Stimulated activated CD8-positive, alpha-beta memory T cell treated with anti-CD3 and anti-CD28 coated beads, Interleukin-7, amount 100 ng/mL, for 1 hour (primary cell): ENCODE results near the gene GSG1L.

Experiments
- DNase-seq, 2 donors: peaks; one replicate each; pipeline ENCODE4 v3.0.0-alpha.2; 2020; ENCODE audit warnings: low read depth in 2 of 2

The GSG1L gene

GRCh38 chr16:28019218-28019617 lies 44.3 kb downstream of the GSG1L start:
- no peak for DNase-seq

DNA sequence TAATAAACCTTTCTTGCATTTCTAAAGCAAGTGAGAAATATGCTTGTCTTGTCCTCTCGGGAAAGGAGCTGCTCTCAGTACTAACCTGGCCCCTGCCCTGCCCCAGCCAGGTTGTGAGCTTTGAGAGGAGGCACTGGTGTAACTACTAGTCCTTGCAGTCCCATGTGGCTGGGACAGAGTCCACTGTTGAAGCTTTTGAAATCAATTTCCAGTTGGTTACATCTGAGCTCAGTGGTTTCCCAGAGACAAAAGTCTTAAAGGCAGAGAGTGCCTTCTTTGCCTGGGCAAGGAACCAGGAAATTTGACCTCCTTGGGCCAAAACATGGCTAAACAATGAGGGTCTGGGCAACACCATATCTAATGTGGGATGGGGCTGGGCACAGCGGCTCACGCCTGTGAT lies 48.7 kb downstream of the GSG1L start:
- no peak for DNase-seq

DNA sequence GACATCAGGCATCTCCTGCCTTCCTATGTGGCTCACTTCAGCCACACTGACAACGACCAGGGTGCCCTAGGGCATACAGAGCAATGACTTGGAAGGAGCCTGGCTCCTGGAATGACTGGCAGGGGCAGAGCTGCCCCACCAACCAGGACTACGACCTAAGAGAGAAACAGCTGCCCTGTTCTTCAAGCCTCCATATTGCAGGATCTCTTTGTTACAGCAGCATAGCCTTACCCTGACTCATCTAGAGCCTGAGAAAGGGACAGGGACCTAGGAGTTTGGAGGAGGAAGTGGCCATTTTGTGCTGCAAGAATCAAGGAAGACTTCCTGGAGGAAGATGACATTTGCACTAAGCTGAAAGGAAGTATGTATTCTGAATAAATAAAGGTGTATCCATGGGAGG lies 49.6 kb downstream of the GSG1L start:
- no peak for DNase-seq

DNA sequence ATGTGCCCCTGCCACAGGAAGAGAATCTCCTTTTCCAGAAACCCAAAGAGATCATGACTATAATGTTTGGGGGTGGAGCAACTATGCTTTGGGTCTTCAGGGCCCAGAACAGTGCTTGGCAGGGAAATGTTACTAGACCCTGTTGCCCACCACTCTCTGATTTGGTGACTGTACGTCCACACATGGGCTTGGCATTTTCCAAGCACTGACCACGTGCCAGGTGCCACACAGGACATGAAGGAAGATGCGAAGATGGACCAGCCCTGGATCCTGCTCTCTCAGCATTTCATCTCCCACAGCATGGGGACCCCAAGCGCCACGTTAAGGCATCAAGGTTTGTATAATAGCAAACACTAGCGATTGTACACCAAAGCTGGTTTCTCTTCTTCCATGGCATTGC lies 50.1 kb downstream of the GSG1L start:
- DNase-seq: no peak

- no peak for DNase-seq
Observed at GRCh38 chr16:28011971-28012445, 51.5 kb downstream of the GSG1L start.

DNA sequence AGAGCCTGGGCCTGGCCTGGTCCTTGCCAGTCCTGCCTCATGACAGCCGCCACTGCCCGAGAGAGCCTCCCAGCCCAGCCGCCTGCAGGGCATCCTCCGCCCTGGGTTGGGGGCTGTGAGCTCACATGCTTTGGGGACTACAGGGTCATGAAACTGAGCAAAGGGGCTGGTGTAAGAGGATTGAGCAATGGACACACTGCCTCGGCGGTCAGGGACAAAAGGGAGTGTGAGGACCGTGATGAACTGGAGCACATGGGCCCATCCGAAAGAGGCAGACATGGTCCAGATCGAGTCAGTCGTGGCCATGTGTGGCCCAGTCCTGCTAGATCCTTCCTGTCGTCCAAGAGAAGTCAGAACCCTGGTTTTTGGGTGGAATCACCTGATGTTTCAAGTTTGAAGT lies 52.3 kb downstream of the GSG1L start:
- no peak for DNase-seq

- DNase-seq: no peak
Observed at GRCh38 chr16:28010671-28011070, 52.8 kb downstream of the GSG1L start.

- DNase-seq: no peak
Observed at GRCh38 chr16:28009586-28010373, 53.7 kb downstream of the GSG1L start.

DNA sequence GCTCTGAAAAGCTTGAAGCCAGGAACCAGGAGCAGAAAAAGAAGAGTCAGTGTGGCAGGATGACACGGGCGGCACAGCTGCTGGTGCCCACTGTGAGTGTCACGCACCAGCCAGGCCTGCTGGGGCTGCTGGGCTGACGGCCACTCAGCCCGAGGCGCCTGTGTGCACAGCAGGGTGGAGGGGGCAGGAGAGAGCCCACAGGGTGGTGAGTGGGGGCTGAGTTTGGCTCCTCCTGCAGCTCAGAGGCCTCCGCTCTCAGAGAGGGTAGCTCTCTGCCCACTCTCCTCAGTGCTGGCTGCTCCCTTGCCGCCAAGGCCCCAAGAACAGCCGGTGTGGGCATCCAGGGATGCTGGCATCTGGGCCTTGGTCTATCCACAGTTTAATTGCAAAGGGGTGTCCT lies 59.6 kb downstream of the GSG1L start:
- no peak for DNase-seq

DNA sequence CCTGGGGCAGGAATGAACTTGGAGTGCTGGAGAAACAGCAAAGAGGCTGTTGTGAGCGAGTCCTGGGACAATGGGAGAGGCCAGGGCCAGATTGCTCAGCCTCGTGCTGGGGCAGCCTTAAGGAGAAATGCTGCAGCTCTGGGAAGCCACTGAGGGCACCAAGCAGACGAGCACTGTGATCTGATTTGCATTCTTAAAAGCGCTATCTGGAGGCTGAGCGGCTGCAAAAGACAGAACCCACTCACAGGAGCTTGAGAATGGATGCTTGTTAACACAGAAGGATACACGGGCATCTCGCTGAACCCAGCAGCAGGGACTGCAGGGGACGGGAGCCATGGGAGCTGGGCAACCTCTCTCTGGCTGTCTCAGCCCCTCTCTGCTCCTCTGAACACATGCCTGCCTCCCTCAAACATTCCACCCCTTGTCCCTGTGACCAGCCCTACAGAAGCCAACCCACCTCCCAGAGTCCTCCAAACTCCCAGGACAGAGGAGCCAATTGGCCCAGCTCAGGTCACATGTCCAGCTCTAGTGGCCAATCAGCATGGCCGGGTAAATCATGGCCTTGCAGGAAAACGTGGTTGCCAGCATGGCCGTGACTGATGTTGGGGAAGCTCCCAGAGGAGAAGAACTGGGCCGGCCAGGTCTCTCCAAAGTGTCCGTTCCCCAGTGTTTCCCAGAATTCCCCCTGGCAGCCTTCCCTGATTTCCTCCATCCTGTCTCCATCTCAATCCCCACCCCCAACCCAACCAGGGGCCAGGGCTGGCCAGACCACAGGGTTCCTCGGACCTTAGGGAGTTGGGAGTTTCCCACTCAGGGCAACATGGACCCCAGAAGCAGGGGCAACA lies 60.3 kb downstream of the GSG1L start:
- DNase-seq: no peak

- no peak for DNase-seq
Observed at GRCh38 chr16:28001642-28002041, 61.9 kb downstream of the GSG1L start.

GRCh38 chr16:28001184-28001583 lies 62.3 kb downstream of the GSG1L start:
- DNase-seq: no peak

DNA sequence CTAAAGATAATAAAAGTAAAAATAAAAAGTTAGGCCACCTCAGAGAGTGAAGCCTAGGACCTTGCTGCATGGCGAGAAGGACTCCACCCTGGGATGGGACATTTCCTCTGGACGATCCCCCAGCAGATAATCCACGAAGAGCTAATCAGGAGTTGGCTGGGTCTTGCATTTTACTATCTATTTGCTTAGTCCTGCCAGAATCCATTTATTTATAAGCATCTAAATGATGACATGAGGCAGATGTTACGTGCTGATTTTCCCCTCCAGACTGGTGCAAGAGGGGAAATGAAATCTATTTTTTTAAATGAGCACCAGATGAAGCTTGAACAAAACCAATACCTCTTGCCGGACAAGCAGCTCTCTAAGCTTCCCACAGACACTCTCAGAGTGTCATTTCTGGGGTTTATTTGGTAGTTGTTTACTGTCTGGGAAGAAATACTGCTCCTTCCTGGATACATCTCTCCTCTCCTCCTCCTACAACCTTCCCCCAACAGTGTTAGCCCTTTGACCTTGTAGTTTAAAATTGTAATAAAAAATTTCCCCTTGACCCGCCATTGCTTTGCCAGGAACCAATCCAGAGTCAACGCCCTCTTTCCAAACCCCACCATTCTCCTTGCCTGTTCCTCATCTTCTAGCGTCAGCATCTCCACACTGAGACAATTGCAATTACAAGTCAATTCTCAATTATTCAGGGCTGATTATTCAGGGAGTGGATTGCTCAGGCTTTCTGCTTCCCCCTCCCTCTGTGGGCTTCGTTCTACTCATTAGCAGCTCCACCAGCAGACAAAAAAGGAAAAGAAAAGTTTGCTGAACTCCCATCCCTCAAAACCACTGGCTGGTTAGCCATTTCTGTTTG lies 63.0 kb downstream of the GSG1L start:
- no peak for DNase-seq

- DNase-seq: no peak
Observed at GRCh38 chr16:27999687-28000086, 63.8 kb downstream of the GSG1L start.

- DNase-seq: no peak
Observed at GRCh38 chr16:27995378-27995777, 68.1 kb downstream of the GSG1L start.

GRCh38 chr16:27994686-27995085 lies 68.8 kb downstream of the GSG1L start:
- no peak for DNase-seq

GRCh38 chr16:27993587-27993986 lies 69.9 kb downstream of the GSG1L start:
- DNase-seq: no peak

GRCh38 chr16:27991876-27992275 lies 71.6 kb downstream of the GSG1L start:
- no peak for DNase-seq

DNA sequence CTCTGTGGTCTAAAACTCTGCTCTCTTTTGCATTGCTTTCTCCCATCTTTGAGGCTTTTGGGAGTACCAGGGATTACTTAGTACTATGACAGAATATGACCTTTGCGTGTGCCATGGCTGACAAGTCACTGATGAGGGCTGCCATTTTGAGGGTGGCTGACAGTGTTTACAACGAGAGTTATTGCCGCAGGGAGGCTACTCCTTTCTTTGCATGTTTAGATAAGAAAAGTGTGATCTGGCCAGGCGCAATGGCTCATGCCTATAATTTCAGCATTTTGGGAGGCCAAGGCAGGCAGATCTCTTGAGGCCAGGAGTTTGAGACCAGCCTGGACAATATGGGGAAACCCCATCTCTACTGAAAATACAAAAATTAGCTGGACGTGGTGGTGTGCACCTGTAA lies 77.5 kb downstream of the GSG1L start:
- no peak for DNase-seq

- DNase-seq: no peak
Observed at GRCh38 chr16:27984121-27984520, 79.4 kb downstream of the GSG1L start.

- no peak for DNase-seq
Observed at GRCh38 chr16:27983244-27983643, 80.3 kb downstream of the GSG1L start.

DNA sequence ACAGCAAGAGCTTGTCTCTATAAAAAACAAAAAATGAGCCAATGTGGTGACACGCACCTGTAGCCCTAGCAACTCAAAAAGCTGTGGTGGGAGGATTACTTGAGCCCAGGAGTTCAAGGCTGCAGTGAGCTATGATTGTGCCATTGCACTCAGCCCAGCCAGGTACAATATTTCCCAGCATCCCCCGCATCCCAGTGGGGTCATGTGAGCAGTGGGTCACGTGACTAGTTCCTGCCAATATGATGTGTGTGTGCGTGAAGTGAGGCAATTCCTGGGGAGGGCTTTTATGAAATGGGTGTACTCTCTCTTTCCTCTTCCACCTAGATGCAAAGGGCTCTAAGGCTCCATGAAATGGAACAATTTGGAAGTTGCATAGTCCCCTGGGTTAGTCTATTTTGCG lies 81.3 kb downstream of the GSG1L start:
- DNase-seq: no peak
